ENCODE measurements around the gene STK32B. TPM values are rescaled to one million over a fixed set of nuclear protein-coding genes. Genes with fewer than 3 reads are reported as not detected.

The STK32B gene
- total and polyA plus RNA-seq, 9 of the 15 experiments (the other 6 are each of a cell fraction or from before 2014, with no cell fraction given), result 0.03 to 0.20 (median 0.07) TPM; not detected in 2

- intact Hi-C loops (cut with micrococcal nuclease), result no loop called here
- WGBS (ENCODE audit: insufficient coverage, low coverage, missing lambda C conversion rate), result 5% methylated on average over 12 of the region's 12 CpGs
These were observed 496.5 kb downstream of the STK32B start for GRCh38 chr4:5547651-5548249.

More at GRCh38 chr4:5547651-5548249, 496.5 kb downstream of the STK32B start:
- ChIA-PET POLR2A (interaction anchor here (0.7 kb wide), 1 partner anchor 725 kb away, joined by 3 read pairs; no protein-coding TSS in a partner anchor), CTCF (ENCODE audit: low intra/inter-chr PET ratio) (no interaction called here)
- Histone ChIP-seq H3K4me1 (replicated peaks in 1 of 2; ENCODE audit: control insufficient read depth in 2 of 2, insufficient read depth in 2 of 2, low read length in 2 of 2) (no peaks in the 10 kb centered on the region), H3K36me3 (ENCODE audit: control insufficient read depth, insufficient read depth, low read length) (no peaks in the 10 kb centered on the region), H3K27me3 (ENCODE audit: control insufficient read depth in 2 of 2, insufficient read depth in 2 of 2, low read length in 2 of 2) (no peaks in the 10 kb centered on the region), H3K79me2 (ENCODE audit: control insufficient read depth, insufficient read depth, low read length) (no peaks in the 10 kb centered on the region), H3K9ac (ENCODE audit: insufficient read depth in 1 of 2, low read depth in 2 of 2, low read length in 2 of 2) (no peak overlapping the region), H4K20me1 (replicated peaks; ENCODE audit: control insufficient read depth, insufficient read depth, low read length) (no peaks in the 10 kb centered on the region), H3K9me1 (ENCODE audit: control insufficient read depth, insufficient read depth, low read length) (no peaks in the 10 kb centered on the region), H3K9me3 (replicated peaks; ENCODE audit: control insufficient read depth, insufficient read depth, low read depth, low read length) (no peaks in the 10 kb centered on the region), H2AFZ (ENCODE audit: low read depth, low read length) (no peak overlapping the region), H3K27ac (ENCODE audit: extremely low read depth, low read depth, low read length) (no peak overlapping the region), H3K4me2 (ENCODE audit: insufficient read depth, low read length) (no peak overlapping the region), H3K4me3 (no peak overlapping the region)
- DNase-seq (ENCODE audit: extremely low read depth in 1 of 4, low spot score in 3 of 4), result no peak
- in situ Hi-C loops (cut with MboI), result no loop called here
- ATAC-seq, result no peak
- no peak for TF ChIP-seq DACH1 (IDR thresholded peaks at IDR 0.05; ENCODE audit: partially characterized antibody)
- TF ChIP-seq ZC3H4 (CRISPR knock-in tag; IDR thresholded peaks at IDR 0.05; ENCODE audit: borderline replicate concordance), result no peak
- TF ChIP-seq HCFC1 (IDR thresholded peaks at IDR 0.05; ENCODE audit: low read depth, low read length), result no peak
- no peak for TF ChIP-seq ZNF445 (CRISPR knock-in tag; IDR thresholded peaks at IDR 0.05; ENCODE audit: low read depth)
- TF ChIP-seq ATF1 (CRISPR knock-in tag; IDR thresholded peaks at IDR 0.05), result no peak
- no peak for TF ChIP-seq ATF1 (tag; IDR thresholded peaks at IDR 0.05)
- TF ChIP-seq ZNF175 (CRISPR knock-in tag; IDR thresholded peaks at IDR 0.05; ENCODE audit: low read depth), result no peak
- TF ChIP-seq KLF1 (tag; IDR thresholded peaks at IDR 0.05), result no peak
- no peak for TF ChIP-seq STAT5B (CRISPR knock-in tag; IDR thresholded peaks at IDR 0.05)
- TF ChIP-seq SMC3 (conservative IDR thresholded peaks at IDR 0.05; ENCODE audit: insufficient read depth, low read depth, low read length), result no peak
- no peak for TF ChIP-seq YBX1 (IDR thresholded peaks at IDR 0.05)
- no peak for TF ChIP-seq NR2C1 (IDR thresholded peaks at IDR 0.05)
- no peak for TF ChIP-seq NR2C1 (tag; IDR thresholded peaks at IDR 0.05)
- no TSS peak for BruUV-seq (replicated peaks)
- no peak for FAIRE-seq

Small RNA genes lying within 50 kb of the gene (small RNA-seq; reads per million reads assigned to genes)
- not detected for gene RF00019

Other genes with a start within 250 kb of the STK32B start
- gene MSX1, start 191.8 kb upstream of the STK32B start, total RNA-seq (2014; rRNA removed), result 4.9 and 6.5 TPM in 2 replicates
- 1.3 and 1.6 TPM in 2 replicates for gene MSX1, start 191.8 kb upstream of the STK32B start, total RNA-seq (2014; rRNA removed; fragmentation: Illumina TruSeq; extraction: Trizol)
- gene MSX1, start 191.8 kb upstream of the STK32B start, total RNA-seq (2015; rRNA removed; fragmentation: Illumina TruSeq; extraction: Trizol), result 1.6 and 2.3 TPM in 2 replicates
- 6.1 and 6.3 TPM in 2 replicates for gene MSX1, start 191.8 kb upstream of the STK32B start, total RNA-seq (2021)
- gene MSX1, start 191.8 kb upstream of the STK32B start, polyA plus RNA-seq (2011; rRNA removed), result 2.7 and 4.0 TPM in 2 replicates
- 1.3 and 1.9 TPM in 2 replicates for gene MSX1, start 191.8 kb upstream of the STK32B start, polyA plus RNA-seq (2014; fragmentation: Illumina TruSeq; extraction: Trizol)
- gene MSX1, start 191.8 kb upstream of the STK32B start, polyA plus RNA-seq (2014; fragmentation: Nextera tagmentation; extraction: Ambion mirVana), result 1 to 10 TPM; 1.4 to 1.8 TPM
- 6.0 and 8.3 TPM in 2 replicates for gene MSX1, start 191.8 kb upstream of the STK32B start, polyA plus RNA-seq (2014; rRNA removed)
- not detected in 2 replicates for gene CYTL1, start 32.0 kb upstream of the STK32B start, total RNA-seq (2014; rRNA removed)
- not detected in 2 replicates for gene CYTL1, start 32.0 kb upstream of the STK32B start, total RNA-seq (2014; rRNA removed; fragmentation: Illumina TruSeq; extraction: Trizol)
- gene CYTL1, start 32.0 kb upstream of the STK32B start, total RNA-seq (2015; rRNA removed; fragmentation: Illumina TruSeq; extraction: Trizol), result not detected in 2 replicates
- not detected in 2 replicates for gene CYTL1, start 32.0 kb upstream of the STK32B start, total RNA-seq (2021)
- not detected in 2 replicates for gene CYTL1, start 32.0 kb upstream of the STK32B start, polyA plus RNA-seq (2011; rRNA removed)
- gene CYTL1, start 32.0 kb upstream of the STK32B start, polyA plus RNA-seq (2014; fragmentation: Illumina TruSeq; extraction: Trizol), result not detected in 2 replicates
- gene CYTL1, start 32.0 kb upstream of the STK32B start, polyA plus RNA-seq (2014; fragmentation: Nextera tagmentation; extraction: Ambion mirVana), result not detected
- gene CYTL1, start 32.0 kb upstream of the STK32B start, polyA plus RNA-seq (2014; rRNA removed), result not detected in 2 replicates